ENCODE results near the gene CLDN4. TPM values are rescaled to one million over a fixed set of nuclear protein-coding genes. Genes with fewer than 3 reads are reported as not detected.

CLDN4 gene
- total RNA-seq, 1 donor from 2014 or later, result 55.5 TPM

GRCh38 chr7:73870041-73870492 lies 39.3 kb downstream of the CLDN4 start:
- peaks cover 2% of the 10 kb centered on the region for H3K27me3 ChIP-seq (ENCODE audit: control insufficient read depth, insufficient read depth, low read length)
- DNase-seq (ENCODE audit: low read depth), result no peak
- TF ChIP-seq CTCF (IDR thresholded peaks at IDR 0.05; ENCODE audit: insufficient read depth, low read length, severe bottlenecking), result no peak
- FAIRE-seq, result no peak
- no peak overlapping the region for H3K4me3 ChIP-seq (ENCODE audit: low read depth, low read length)
- no peaks in the 10 kb centered on the region for H3K36me3 ChIP-seq (ENCODE audit: control insufficient read depth, insufficient read depth, low read length)

- Histone ChIP-seq H3K27me3 (ENCODE audit: control insufficient read depth, insufficient read depth, low read length) (peaks cover 2% of the 10 kb centered on the region), H3K36me3 (ENCODE audit: control insufficient read depth, insufficient read depth, low read length) (no peaks in the 10 kb centered on the region), H3K4me3 (ENCODE audit: low read depth, low read length) (no peak overlapping the region)
- no peak for DNase-seq (ENCODE audit: low read depth)
- no peak for FAIRE-seq
- TF ChIP-seq CTCF (IDR thresholded peaks at IDR 0.05; ENCODE audit: insufficient read depth, low read length, severe bottlenecking), result no peak
Observed at GRCh38 chr7:73871163-73872011, 40.6 kb downstream of the CLDN4 start.

- Histone ChIP-seq H3K27me3 (ENCODE audit: control insufficient read depth, insufficient read depth, low read length) (peaks cover 2% of the 10 kb centered on the region), H3K4me3 (ENCODE audit: low read depth, low read length) (no peak overlapping the region), H3K36me3 (ENCODE audit: control insufficient read depth, insufficient read depth, low read length) (no peaks in the 10 kb centered on the region)
- DNase-seq (ENCODE audit: low read depth) (no peak), FAIRE-seq (no peak)
- TF ChIP-seq CTCF (IDR thresholded peaks at IDR 0.05; ENCODE audit: insufficient read depth, low read length, severe bottlenecking), result no peak
Observed at GRCh38 chr7:73872056-73872908, 41.5 kb downstream of the CLDN4 start.

GRCh38 chr7:73876361-73876760 lies 45.6 kb downstream of the CLDN4 start:
- no peak for FAIRE-seq

GRCh38 chr7:73876973-73877372 lies 46.2 kb downstream of the CLDN4 start:
- Histone ChIP-seq H3K27me3 (ENCODE audit: control insufficient read depth, insufficient read depth, low read length) (peaks cover 2% of the 10 kb centered on the region), H3K4me3 (ENCODE audit: low read depth, low read length) (no peak overlapping the region), H3K36me3 (ENCODE audit: control insufficient read depth, insufficient read depth, low read length) (no peaks in the 10 kb centered on the region)
- FAIRE-seq, result no peak
- TF ChIP-seq CTCF (IDR thresholded peaks at IDR 0.05; ENCODE audit: insufficient read depth, low read length, severe bottlenecking), result no peak
- no peak for DNase-seq (ENCODE audit: low read depth)

More at GRCh38 chr7:73876361-73876760, 45.6 kb downstream of the CLDN4 start:
- peaks cover 4% of the 10 kb centered on the region for H3K27me3 ChIP-seq (ENCODE audit: control insufficient read depth, insufficient read depth, low read length)
- DNase-seq (ENCODE audit: low read depth), result no peak
- H3K36me3 ChIP-seq (ENCODE audit: control insufficient read depth, insufficient read depth, low read length), result no peaks in the 10 kb centered on the region
- no peak overlapping the region for H3K4me3 ChIP-seq (ENCODE audit: low read depth, low read length)
- no peak for TF ChIP-seq CTCF (IDR thresholded peaks at IDR 0.05; ENCODE audit: insufficient read depth, low read length, severe bottlenecking)

Data from bronchial epithelial cell (primary cell).